ENCODE measurements around the gene CHAMP1.

CHAMP1 gene

GRCh38 chr13:114283576-114283975 is 30.7 kb upstream of the CHAMP1 start:
- H3K4me3 ChIP-seq (ENCODE audit: low read length), result no peak overlapping the region
- no peak for DNase-seq (ENCODE audit: low read depth)
- TF ChIP-seq CTCF (conservative IDR thresholded peaks at IDR 0.05; ENCODE audit: low read depth, low read length), result no peak

GRCh38 chr13:114284680-114285079 is 29.6 kb upstream of the CHAMP1 start:
- no peak for TF ChIP-seq CTCF (conservative IDR thresholded peaks at IDR 0.05; ENCODE audit: low read depth, low read length)
- no peak for DNase-seq (ENCODE audit: low read depth)
- H3K4me3 ChIP-seq (ENCODE audit: low read length), result no peak overlapping the region

GRCh38 chr13:114285166-114285808 is 29.0 kb upstream of the CHAMP1 start:
- peak; percentile 73 for DNase-seq (ENCODE audit: low read depth)
- no peak for TF ChIP-seq CTCF (conservative IDR thresholded peaks at IDR 0.05; ENCODE audit: low read depth, low read length)
- H3K4me3 ChIP-seq (ENCODE audit: low read length), result no peak overlapping the region

GRCh38 chr13:114286808-114287207 is 27.5 kb upstream of the CHAMP1 start:
- TF ChIP-seq CTCF (conservative IDR thresholded peaks at IDR 0.05; ENCODE audit: low read depth, low read length), result no peak
- no peak for DNase-seq (ENCODE audit: low read depth)
- H3K4me3 ChIP-seq (ENCODE audit: low read length), result no peak overlapping the region

GRCh38 chr13:114288157-114288591 is 26.1 kb upstream of the CHAMP1 start:
- H3K4me3 ChIP-seq (ENCODE audit: low read length), result no peak overlapping the region
- DNase-seq (ENCODE audit: low read depth), result no peak
- no peak for TF ChIP-seq CTCF (conservative IDR thresholded peaks at IDR 0.05; ENCODE audit: low read depth, low read length)

GRCh38 chr13:114296448-114296847 is 17.9 kb upstream of the CHAMP1 start:
- H3K4me3 ChIP-seq (ENCODE audit: low read length), result no peak overlapping the region
- no peak for TF ChIP-seq CTCF (conservative IDR thresholded peaks at IDR 0.05; ENCODE audit: low read depth, low read length)
- DNase-seq (ENCODE audit: low read depth), result no peak

GRCh38 chr13:114296902-114297301 is 17.4 kb upstream of the CHAMP1 start:
- no peak for TF ChIP-seq CTCF (conservative IDR thresholded peaks at IDR 0.05; ENCODE audit: low read depth, low read length)

More at GRCh38 chr13:114296902-114297301, 17.4 kb upstream of the CHAMP1 start:
- no peak for DNase-seq (ENCODE audit: low read depth)
- H3K4me3 ChIP-seq (ENCODE audit: low read length), result no peak overlapping the region
